AG09319 (cell line): ENCODE data around the gene TARBP2.

Experiments
- DNase-seq: peaks from one replicate; pipeline ENCODE4 v3.0.0-alpha.2; 2010; ENCODE audit warnings: low read depth; ENCODE audit errors: extremely low read depth
- TF ChIP-seq, protein P1 (sequence below): IDR thresholded peaks from 2 replicates; pipeline ENCODE4 v1.5.1; 2011; ENCODE audit warnings: low read depth, mild to moderate bottlenecking, inconsistent platforms, low read length, moderate library complexity

The TARBP2 gene

GRCh38 chr12:53504004-53504920 lies 3.2 kb downstream of the TARBP2 start:
- TF ChIP-seq, protein P1, sequence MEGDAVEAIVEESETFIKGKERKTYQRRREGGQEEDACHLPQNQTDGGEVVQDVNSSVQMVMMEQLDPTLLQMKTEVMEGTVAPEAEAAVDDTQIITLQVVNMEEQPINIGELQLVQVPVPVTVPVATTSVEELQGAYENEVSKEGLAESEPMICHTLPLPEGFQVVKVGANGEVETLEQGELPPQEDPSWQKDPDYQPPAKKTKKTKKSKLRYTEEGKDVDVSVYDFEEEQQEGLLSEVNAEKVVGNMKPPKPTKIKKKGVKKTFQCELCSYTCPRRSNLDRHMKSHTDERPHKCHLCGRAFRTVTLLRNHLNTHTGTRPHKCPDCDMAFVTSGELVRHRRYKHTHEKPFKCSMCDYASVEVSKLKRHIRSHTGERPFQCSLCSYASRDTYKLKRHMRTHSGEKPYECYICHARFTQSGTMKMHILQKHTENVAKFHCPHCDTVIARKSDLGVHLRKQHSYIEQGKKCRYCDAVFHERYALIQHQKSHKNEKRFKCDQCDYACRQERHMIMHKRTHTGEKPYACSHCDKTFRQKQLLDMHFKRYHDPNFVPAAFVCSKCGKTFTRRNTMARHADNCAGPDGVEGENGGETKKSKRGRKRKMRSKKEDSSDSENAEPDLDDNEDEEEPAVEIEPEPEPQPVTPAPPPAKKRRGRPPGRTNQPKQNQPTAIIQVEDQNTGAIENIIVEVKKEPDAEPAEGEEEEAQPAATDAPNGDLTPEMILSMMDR: no peak
- no peak for DNase-seq

- TF ChIP-seq, protein P1: no peak
- no peak for DNase-seq
Measured at GRCh38 chr12:53505086-53505485, 4.0 kb downstream of the TARBP2 start.

- no peak for DNase-seq
- TF ChIP-seq, protein P1: no peak
Measured at GRCh38 chr12:53505555-53506449, 4.7 kb downstream of the TARBP2 start.

GRCh38 chr12:53506450-53506785 lies 5.3 kb downstream of the TARBP2 start:
- no peak for DNase-seq

DNA sequence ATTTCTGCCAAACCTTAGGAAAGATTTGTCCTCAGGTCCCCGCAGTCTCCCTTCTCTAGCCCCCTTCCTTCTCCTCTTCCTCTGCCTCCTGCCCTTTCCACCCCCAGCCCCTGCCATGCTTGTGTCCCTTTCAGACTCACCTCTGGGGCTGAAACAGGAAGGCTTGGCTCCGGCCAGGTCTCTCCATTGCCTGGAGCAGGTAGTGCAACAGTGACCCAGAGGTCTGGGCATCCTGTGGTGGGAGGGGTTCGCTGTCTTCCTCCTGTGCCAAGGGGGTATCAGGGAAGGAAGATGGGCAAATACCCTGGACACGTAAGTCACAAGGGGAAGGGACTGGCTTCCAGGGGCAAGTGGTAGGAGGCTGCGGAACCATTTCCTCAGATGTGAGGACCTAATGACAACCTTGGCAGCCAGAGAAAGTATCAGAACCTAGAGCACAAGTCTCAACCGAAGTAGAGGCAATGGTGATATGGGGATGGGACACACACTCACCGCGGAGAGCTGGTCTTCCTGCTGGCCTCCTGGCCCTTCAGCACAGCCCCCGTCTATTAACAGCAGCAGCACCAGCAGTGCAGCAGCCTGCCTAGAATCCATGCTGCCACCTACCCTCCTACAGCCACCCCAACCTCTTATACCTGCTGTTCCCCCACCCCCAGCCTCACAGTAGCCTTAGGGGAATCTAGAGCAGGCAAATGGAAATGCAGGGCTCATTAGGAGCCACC lies 6.0 kb downstream of the TARBP2 start, which contains the start of gene NPFF:
Gene NPFF, minus strand, starts transcription at position 604 of the 722 bp plus-strand sequence. Its CDS starts 10 bp downstream, at position 594.
- DNase-seq: no peak
- TF ChIP-seq, protein P1: no peak

More at GRCh38 chr12:53506450-53506785, 5.3 kb downstream of the TARBP2 start:
- TF ChIP-seq, protein P1: no peak

DNA sequence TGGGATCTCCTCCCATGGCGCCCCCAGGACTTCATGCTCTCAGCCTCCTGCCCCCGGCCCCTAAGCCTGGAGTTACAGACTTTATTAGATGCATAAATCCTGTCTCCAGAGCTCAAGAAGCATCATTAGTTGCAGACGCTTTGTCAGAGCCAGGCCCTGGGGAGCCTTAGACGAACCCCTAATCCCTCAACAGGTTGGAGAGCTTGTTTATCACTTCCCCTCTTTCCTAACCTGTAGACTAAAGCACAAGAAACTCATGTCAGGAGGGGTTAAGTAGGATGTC lies 6.5 kb downstream of the TARBP2 start:
- no peak for DNase-seq
- TF ChIP-seq, protein P1: no peak
